Uterus (tissue), 2 donors: ENCODE measurements around the gene SLC7A1.

Source experiments
- CTCF ChIP-seq, 4 experiments: fragments of 200-600 bp in 2 of 4; fragments of 450-650 bp in 2 of 4; sonication (generic) in 2 of 4; IDR thresholded peaks; one replicate each; pipeline ENCODE4 v1.5.1; 2016 to 2019; ENCODE audit warnings: antibody characterized with exemption in 4 of 4, mild to moderate bottlenecking in 2 of 4, moderate library complexity in 1 of 4
- POLR2A ChIP-seq, 2 donors: fragments of 450-650 bp; IDR thresholded peaks; one replicate each; pipeline ENCODE4 v1.6.1; 2016; ENCODE audit warnings: antibody characterized with exemption in 2 of 2, mild to moderate bottlenecking in 1 of 2, moderate library complexity in 1 of 2

GRCh38 chr13:29497137-29497654 lies 98.3 kb downstream of the SLC7A1 start:
- TF ChIP-seq CTCF (IDR thresholded peaks at IDR 0.05) (no peak), POLR2A (IDR thresholded peaks at IDR 0.05) (no peak)
